Stimulated activated naive CD8-positive, alpha-beta T cell treated with anti-CD3 and anti-CD28 coated beads, Interleukin-15, Interleukin-2, amounts not matched to agents 100 ng/mL and 50 ng/mL, for 24 hours (primary cell): ENCODE results near the gene H2AZ2.
"Not testable (repeated sequence)": the region's sequence is repeated elsewhere in the genome, so short reads cannot be mapped to it uniquely, and the experiment has no call there.

Source experiments
- H3K27ac Mint-ChIP-seq: one replicate; pipeline ENCODE4 v1.8.0; 2021; ENCODE audit warnings: mild to moderate bottlenecking, mixed read lengths
- H3K27me3 Mint-ChIP-seq: one replicate; pipeline ENCODE4 v1.8.0; 2021; ENCODE audit warnings: mixed read lengths
- H3K36me3 Mint-ChIP-seq: one replicate; pipeline ENCODE4 v1.8.0; 2021; ENCODE audit warnings: low read depth, mixed read lengths
- H3K4me1 Mint-ChIP-seq: one replicate; pipeline ENCODE4 v1.8.0; 2021; ENCODE audit warnings: low read depth, mixed read lengths
- H3K4me3 Mint-ChIP-seq: one replicate; pipeline ENCODE4 v1.8.0; 2021; ENCODE audit warnings: mild to moderate bottlenecking, mixed read lengths
- H3K9me3 Mint-ChIP-seq: one replicate; pipeline ENCODE4 v1.8.0; 2021; ENCODE audit warnings: mixed read lengths

The H2AZ2 gene

GRCh38 chr7:44791278-44792219 lies 56.3 kb downstream of the H2AZ2 start:
- Mint-ChIP-seq H3K27ac (no peak overlapping the region), H3K9me3 (no peaks in the 10 kb centered on the region), H3K4me3 (no peak overlapping the region), H3K36me3 (no peaks in the 10 kb centered on the region), H3K4me1 (peaks cover 7% of the 10 kb centered on the region), H3K27me3 (no peaks in the 10 kb centered on the region)

DNA sequence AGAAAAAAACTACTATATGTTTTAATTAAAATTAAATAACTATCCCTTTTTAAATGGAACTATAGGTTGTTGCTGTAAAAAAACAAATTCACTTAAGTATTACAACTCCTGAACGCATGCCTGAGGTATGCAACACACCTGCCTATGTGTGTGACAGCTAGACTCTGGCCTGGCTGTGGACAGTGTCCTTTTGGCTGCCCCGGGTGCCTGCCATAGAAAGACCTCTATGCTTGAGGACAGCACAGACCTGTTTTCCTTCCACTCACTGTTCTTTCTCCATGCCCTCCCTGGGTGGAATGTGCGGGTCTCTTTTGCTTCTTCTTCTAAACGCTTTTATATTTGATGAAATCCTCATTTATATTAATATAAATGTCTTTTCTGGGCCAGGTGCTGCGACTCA lies 57.9 kb downstream of the H2AZ2 start:
- H3K9me3 Mint-ChIP-seq: no peaks in the 10 kb centered on the region
- no peaks in the 10 kb centered on the region for H3K4me1 Mint-ChIP-seq
- H3K4me3 Mint-ChIP-seq: no peak overlapping the region
- H3K27ac Mint-ChIP-seq: no peak overlapping the region
- H3K27me3 Mint-ChIP-seq: no peaks in the 10 kb centered on the region
- H3K36me3 Mint-ChIP-seq: no peaks in the 10 kb centered on the region

DNA sequence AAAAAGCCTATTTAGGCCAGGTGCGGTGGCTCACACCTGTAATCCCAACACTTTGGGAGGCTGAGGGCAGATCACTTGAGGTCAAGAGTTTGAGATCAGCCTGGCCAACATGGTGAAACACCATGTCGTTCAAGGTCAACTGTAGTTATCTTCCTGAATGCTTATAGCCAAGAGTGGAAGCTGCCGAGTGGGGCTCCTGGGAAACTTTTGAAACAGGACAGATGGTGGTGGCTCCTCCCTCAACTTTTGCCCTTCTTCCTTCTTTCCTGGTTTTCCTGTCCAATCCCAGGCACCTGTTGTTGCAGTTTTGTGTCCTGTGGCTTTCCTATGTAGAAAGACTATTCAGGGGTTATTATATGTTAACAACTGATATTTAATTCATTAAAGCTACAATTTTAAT lies 60.1 kb downstream of the H2AZ2 start:
- H3K27ac Mint-ChIP-seq: no peak overlapping the region
- no peaks in the 10 kb centered on the region for H3K4me1 Mint-ChIP-seq
- H3K27me3 Mint-ChIP-seq: no peaks in the 10 kb centered on the region
- peaks cover 4% of the 10 kb centered on the region for H3K36me3 Mint-ChIP-seq
- H3K4me3 Mint-ChIP-seq: no peak overlapping the region
- peaks cover 6% of the 10 kb centered on the region for H3K9me3 Mint-ChIP-seq

- H3K36me3 Mint-ChIP-seq: peaks cover 4% of the 10 kb centered on the region
- no peak overlapping the region for H3K4me3 Mint-ChIP-seq
- H3K27ac Mint-ChIP-seq: no peak overlapping the region
- H3K4me1 Mint-ChIP-seq: no peaks in the 10 kb centered on the region
- peaks cover 6% of the 10 kb centered on the region for H3K9me3 Mint-ChIP-seq
- H3K27me3 Mint-ChIP-seq: no peaks in the 10 kb centered on the region
Measured at GRCh38 chr7:44787041-44787440, 60.8 kb downstream of the H2AZ2 start.

DNA sequence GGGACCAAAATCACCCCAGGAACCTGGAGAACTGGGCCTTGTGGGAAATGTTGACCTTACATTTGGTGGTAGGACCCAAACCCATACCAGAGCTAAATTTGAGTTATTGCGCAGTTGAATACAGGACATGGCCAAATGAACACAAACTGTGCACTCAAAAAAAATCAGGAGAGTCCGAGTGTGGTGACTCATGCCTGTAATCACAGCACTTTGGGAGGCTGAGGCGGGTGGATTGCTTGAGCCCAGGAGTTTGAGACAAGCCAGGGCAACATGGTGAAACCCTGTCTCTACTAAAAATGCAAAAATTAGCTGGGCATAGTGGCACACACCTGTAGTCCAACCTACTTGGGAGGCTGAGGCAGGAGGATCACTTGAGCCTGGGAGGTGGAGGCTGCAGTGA lies 62.7 kb downstream of the H2AZ2 start:
- not testable (repeated sequence) for H3K36me3 Mint-ChIP-seq, H3K4me1 Mint-ChIP-seq, H3K9me3 Mint-ChIP-seq, H3K27ac Mint-ChIP-seq, H3K27me3 Mint-ChIP-seq, H3K4me3 Mint-ChIP-seq

DNA sequence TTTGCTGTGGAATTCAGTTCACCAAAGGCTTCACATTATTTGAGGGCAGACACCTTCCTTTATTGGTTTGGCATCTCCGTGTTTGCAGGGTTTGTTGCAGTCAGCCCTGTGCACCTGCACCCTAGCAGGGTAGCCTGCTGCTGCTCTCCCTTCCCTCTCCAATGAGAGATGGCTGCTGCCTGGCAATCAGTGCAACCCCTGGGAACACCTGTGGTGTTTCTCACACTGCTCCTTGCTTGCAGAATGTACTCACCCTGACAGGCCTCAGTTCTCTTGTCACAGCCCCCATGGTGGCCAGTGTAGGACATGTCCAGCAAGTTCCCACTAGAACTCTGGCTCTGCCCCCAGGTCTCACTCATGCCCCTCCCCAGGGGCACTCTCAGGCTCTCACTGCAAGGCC lies 63.5 kb downstream of the H2AZ2 start:
- peaks cover 6% of the 10 kb centered on the region for H3K9me3 Mint-ChIP-seq
- no peaks in the 10 kb centered on the region for H3K27me3 Mint-ChIP-seq
- no peak overlapping the region for H3K4me3 Mint-ChIP-seq
- no peak overlapping the region for H3K27ac Mint-ChIP-seq
- H3K36me3 Mint-ChIP-seq: peaks cover 4% of the 10 kb centered on the region
- H3K4me1 Mint-ChIP-seq: no peaks in the 10 kb centered on the region

DNA sequence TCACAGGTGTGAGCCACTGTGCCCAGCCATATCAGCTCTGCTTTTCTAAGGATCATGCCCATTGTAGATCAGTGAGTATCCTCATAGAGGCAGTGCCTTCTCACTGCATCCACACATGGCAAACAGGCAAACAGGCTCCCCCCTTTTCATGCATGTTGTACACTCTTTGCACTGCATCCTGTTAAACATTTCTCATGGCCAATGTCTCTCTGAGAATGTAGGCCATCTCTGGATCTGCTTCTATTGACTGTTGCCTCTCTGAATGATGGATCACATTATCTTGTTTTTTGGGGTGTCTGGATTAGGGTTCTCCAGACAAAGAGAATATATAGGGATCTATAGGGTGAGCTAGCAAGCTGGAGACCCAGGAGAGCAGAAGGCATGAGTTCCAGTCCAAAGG lies 64.5 kb downstream of the H2AZ2 start:
- Mint-ChIP-seq H3K27me3 (no peaks in the 10 kb centered on the region), H3K27ac (no peak overlapping the region), H3K4me3 (no peak overlapping the region), H3K4me1 (no peaks in the 10 kb centered on the region), H3K9me3 (peaks cover 6% of the 10 kb centered on the region), H3K36me3 (peaks cover 4% of the 10 kb centered on the region)

- Mint-ChIP-seq H3K4me3 (no peak overlapping the region), H3K4me1 (no peaks in the 10 kb centered on the region), H3K9me3 (peaks cover 6% of the 10 kb centered on the region), H3K36me3 (peaks cover 4% of the 10 kb centered on the region), H3K27ac (no peak overlapping the region), H3K27me3 (no peaks in the 10 kb centered on the region)
Measured at GRCh38 chr7:44782460-44782859, 65.4 kb downstream of the H2AZ2 start.
